Subcutaneous adipose tissue (tissue), 4 donors: ENCODE results near the gene IFT74. TPM values are rescaled to one million over a fixed set of nuclear protein-coding genes. Genes with fewer than 3 reads are reported as not detected.

Experiments used
- total RNA-seq, 4 donors: library from RNA; depleted of rRNA; stranded (reverse); fragments of >200 nt; gene quantifications; one replicate each; pipeline ENCODE4 v1.1.0, GENCODE V29; 2016
- TF ChIP-seq, protein P1 (sequence below): fragments of 450-650 bp; IDR thresholded peaks from one replicate; pipeline ENCODE4 v1.5.1; 2016; ENCODE audit warnings: low read depth, mild to moderate bottlenecking, control low read depth, antibody characterized with exemption, moderate library complexity

Gene IFT74
- total RNA-seq, 4 donors from 2014 or later: 13.2 to 15.0 (median 13.9) TPM

DNA sequence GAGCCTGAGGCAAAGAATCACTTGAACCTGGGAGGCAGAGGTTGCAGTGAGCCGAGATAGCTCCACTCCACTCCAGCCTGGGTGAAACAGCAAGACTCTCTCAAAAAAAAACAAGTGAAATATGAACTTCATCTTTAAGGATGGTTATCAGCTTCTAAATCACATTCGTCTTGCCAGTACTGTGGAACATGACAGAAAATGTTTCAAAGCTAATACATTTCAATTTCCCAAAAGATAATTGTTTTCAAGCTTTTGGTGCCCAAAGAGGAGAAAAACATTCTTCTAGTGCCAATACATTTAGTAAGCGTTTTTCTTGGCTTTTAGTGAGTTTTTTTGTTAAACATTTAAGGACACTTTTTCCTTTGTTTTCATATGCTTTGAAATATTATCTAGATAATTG is 4.4 kb upstream of the IFT74 start:
- TF ChIP-seq, protein P1, sequence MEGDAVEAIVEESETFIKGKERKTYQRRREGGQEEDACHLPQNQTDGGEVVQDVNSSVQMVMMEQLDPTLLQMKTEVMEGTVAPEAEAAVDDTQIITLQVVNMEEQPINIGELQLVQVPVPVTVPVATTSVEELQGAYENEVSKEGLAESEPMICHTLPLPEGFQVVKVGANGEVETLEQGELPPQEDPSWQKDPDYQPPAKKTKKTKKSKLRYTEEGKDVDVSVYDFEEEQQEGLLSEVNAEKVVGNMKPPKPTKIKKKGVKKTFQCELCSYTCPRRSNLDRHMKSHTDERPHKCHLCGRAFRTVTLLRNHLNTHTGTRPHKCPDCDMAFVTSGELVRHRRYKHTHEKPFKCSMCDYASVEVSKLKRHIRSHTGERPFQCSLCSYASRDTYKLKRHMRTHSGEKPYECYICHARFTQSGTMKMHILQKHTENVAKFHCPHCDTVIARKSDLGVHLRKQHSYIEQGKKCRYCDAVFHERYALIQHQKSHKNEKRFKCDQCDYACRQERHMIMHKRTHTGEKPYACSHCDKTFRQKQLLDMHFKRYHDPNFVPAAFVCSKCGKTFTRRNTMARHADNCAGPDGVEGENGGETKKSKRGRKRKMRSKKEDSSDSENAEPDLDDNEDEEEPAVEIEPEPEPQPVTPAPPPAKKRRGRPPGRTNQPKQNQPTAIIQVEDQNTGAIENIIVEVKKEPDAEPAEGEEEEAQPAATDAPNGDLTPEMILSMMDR: no peak

DNA sequence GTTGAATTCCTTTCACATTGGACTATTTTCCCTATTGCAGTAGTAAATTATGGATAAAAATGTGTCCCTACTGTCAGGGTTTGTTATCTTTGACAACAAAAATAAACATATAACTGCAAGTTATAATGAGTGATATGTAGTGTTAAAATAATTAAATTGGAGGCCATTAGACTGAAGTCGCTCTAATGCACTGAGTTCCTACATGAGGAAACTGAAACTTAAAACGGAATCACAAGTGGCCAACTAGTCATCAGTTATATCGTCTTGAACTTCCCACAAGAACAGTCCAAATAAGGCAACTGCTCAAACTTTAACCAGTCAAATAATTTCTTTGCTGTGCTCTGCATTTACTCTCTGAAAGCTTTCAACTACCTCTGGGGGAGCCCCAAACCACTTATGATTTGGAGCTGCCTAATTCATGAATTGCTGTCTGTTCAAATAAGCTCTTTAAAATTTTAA is 2.1 kb upstream of the IFT74 start:
- TF ChIP-seq, protein P1: no peak

DNA sequence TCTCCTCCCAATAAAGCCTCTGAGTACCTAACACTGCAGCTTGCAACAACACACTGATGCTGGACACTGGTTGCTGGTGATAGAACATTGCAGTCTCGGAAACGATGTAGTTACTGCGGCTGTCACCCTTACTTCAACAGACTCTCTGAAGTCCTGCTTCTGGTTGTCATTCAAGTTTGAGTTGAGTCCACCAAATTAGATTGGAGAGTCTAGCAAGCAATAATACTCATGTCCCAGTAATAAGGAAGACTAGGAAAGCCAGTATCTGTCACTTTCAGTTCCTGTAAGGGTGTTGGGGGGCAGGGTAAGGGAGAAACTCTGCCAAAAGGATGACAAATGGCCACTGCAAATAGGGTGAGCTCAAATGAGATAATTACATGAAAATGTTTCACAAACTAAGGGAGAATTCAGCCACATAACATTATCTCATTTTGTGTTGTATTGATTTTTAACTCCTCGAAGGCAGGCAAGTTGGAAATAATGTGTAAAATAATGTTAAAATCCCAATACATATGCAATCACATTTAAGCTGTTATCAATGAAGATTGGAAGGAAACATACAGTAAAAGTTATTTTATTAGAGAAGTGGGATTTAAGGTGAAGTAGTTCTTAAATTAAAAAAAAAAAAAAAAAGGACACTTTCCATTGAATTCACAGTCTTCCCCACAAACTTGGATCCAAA is 849 bp upstream of the IFT74 start:
- TF ChIP-seq, protein P1: no peak

DNA sequence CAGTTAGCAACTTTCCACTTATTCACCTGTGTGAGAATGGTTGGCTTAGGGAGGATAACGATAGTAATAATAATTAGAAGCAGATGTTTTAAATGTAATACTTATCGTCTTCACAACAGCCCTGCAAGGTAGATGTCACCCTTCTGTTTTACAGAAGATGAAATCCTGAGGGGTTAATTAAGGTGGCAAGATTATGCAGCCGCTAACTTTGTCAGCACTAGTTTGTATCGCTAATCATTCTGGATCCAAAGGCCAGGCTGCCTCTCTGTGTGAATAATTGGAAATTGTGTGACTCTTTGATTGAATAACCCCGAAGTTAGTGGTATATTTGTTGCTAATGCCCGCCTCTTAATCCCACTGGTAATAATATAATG is 635 bp downstream of the IFT74 start:
- TF ChIP-seq, protein P1: no peak

DNA sequence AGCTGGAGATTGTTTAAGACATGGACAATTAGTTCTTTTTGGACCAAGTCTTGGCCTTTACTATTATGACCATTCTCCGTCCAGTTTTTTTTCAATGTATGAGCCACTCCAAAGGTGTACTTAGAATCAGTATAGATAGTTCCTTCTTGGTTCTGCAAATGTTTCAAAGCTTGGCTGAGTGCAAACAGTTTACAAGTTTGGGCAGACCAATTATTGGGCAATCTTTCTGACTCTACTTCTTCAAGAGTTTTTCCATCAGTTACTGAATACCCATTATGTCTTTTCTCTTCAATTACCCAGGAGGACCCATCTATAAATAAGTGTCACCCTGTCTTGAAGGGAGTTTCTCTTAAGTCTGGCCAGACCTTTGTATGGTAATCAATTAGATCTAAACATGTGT is 15.5 kb downstream of the IFT74 start:
- TF ChIP-seq, protein P1: no peak

DNA sequence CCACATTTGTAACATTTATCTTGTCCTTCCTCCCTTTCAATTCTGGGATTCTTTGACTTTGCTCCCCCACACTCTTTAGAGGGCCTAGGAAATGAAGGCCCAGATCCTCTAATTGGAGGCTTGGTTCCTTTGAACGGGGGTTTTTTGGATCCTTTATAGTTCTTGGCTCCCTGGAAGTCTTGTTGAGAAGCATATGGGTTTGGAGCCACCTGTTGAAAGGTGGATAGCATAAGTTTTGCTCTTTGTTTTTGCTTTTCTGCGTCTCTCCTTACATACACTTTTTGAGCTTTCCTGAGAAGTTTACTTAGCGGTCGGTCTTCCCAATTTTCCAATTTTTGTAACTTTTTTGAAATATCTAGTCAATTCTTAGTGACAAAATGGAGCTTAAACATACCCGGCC is 17.8 kb downstream of the IFT74 start:
- TF ChIP-seq, protein P1: no peak

DNA sequence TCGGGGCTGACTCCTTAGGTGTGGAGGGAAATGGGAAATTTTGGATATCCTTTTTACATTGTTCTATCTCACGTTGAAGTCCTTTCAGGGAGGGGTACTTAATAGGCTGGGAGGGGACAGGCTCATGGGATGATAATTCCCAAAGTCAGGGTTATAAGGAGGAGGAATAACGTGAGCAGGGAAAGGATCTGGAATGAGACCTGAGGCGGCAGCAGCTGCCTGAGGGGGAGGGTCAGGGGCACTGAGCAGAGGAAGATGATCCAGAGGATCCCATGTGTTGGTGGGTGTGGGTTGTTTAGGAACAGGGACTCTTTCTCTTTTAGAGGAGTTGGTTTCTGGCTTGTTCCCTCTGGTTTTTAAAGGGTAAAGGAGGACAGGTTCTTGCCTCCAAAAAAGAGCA is 18.7 kb downstream of the IFT74 start:
- TF ChIP-seq, protein P1: no peak
